ENCODE results near the gene NEURL1. TPM values are rescaled to one million over a fixed set of nuclear protein-coding genes. Genes with fewer than 3 reads are reported as not detected.

The NEURL1 gene
- total RNA-seq, 1 donor from 2014 or later: 0.93 TPM

- Mint-ChIP-seq H3K27me3 (peaks cover 21% of the 10 kb centered on the region), H3K4me1 (no peaks in the 10 kb centered on the region), H3K9me3 (no peaks in the 10 kb centered on the region), H3K36me3 (ENCODE audit: low read depth) (no peaks in the 10 kb centered on the region), H3K4me3 (no peak overlapping the region), H3K27ac (no peak overlapping the region)
- DNase-seq (no peak), ATAC-seq (ENCODE audit: low read depth) (no peak)
- TF ChIP-seq, protein P1, sequence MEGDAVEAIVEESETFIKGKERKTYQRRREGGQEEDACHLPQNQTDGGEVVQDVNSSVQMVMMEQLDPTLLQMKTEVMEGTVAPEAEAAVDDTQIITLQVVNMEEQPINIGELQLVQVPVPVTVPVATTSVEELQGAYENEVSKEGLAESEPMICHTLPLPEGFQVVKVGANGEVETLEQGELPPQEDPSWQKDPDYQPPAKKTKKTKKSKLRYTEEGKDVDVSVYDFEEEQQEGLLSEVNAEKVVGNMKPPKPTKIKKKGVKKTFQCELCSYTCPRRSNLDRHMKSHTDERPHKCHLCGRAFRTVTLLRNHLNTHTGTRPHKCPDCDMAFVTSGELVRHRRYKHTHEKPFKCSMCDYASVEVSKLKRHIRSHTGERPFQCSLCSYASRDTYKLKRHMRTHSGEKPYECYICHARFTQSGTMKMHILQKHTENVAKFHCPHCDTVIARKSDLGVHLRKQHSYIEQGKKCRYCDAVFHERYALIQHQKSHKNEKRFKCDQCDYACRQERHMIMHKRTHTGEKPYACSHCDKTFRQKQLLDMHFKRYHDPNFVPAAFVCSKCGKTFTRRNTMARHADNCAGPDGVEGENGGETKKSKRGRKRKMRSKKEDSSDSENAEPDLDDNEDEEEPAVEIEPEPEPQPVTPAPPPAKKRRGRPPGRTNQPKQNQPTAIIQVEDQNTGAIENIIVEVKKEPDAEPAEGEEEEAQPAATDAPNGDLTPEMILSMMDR (IDR thresholded peaks at IDR 0.05): no peak
- intact Hi-C loops (cut with micrococcal nuclease): no loop called here
- CTCF ChIA-PET: no interaction called here
- POLR2A ChIA-PET: no interaction called here
Observed at GRCh38 chr10:103507235-103508191, 14.0 kb downstream of the NEURL1 start.

DNA sequence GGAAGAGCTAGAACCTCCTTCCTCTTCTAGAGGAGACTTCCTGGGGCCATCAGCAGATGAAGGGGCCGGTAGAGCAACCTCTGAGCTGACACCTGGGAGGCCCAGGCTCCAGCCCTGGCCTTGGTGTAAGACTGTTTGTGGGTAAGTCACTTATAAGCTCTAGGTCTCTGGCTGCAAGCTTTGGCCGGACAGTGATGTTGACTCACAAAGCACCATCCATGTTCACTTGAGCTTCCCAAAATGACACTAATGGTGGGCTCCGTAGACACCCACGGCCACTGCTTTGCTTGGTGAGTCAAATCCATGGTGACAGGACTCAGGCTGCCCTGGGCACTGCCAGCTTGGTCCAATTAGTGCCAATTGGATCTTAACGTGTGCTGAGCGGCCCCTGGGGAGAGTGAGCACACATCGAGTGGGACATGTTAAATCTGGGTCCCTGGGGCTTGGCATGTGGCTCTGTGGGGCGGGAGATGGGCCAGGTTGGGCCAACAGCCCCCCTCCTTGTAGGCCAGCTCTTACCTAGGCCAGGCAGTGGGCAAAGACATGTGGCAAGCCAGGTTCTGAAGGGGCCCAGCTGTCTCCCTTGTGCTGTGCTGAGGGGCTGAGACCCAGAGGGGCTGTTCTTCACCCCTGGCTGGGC, 16.7 kb downstream of the NEURL1 start:
- CTCF ChIA-PET: no interaction called here
- no peak for DNase-seq
- TF ChIP-seq, protein P1 (IDR thresholded peaks at IDR 0.05): no peak
- intact Hi-C loops (cut with micrococcal nuclease): no loop called here
- Mint-ChIP-seq H3K9me3 (no peaks in the 10 kb centered on the region), H3K4me3 (no peak overlapping the region), H3K27ac (no peak overlapping the region), H3K27me3 (peaks cover 16% of the 10 kb centered on the region), H3K4me1 (peaks cover 1% of the 10 kb centered on the region), H3K36me3 (ENCODE audit: low read depth) (no peaks in the 10 kb centered on the region)
- POLR2A ChIA-PET: no interaction called here
- no peak for ATAC-seq (ENCODE audit: low read depth)

DNA sequence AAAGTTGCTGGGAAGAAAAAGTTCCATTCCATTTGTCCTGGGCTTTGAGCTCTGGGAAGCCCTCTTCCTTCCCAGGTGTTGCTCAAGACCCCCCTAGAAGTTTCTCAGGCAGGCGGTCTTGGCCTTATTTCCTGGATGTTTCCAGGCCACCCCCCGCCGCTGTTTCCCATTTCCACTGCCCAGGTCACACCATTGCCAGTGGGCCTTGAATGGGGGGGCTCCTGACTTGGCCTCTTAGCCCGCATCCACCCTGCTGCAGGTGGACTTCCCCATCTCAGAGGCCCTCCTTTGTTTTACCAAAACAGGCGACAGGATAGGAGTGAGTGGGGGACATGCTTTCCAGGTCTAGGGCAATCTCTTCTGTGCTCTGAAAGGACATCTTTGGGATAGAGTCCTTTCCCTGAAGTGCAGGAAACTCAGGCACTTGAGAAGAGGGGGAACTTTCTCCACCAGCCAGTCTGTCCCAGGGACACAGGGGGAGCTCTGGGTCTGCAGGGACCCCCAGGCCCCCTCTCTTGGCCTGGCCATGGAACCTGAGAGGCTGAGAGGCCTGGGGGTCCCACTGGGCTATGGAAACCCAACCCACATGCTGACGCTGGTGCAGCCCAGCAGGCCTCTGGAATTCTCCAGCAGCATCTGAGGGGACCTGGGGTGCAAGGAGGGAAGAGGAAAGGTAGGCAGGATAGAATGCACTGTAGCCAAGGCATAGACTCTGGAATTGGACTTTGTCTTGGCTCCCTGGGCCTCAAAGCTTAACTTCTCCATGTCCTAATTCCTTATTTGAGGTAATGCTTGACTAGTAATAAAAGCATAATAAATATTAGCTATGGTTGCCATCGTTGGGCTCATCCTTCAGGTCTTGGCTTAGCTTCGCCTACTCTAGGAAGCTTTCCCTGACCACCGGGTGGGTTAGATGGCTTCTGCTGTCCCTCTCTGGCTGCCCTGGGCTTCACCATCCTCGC, 17.6 kb downstream of the NEURL1 start:
- Mint-ChIP-seq H3K4me3 (no peak overlapping the region), H3K9me3 (no peaks in the 10 kb centered on the region), H3K36me3 (ENCODE audit: low read depth) (no peaks in the 10 kb centered on the region), H3K4me1 (peaks cover 5% of the 10 kb centered on the region), H3K27ac (no peak overlapping the region), H3K27me3 (peaks cover 16% of the 10 kb centered on the region)
- ChIA-PET POLR2A (no interaction called here), CTCF (no interaction called here)
- no peak for ATAC-seq (ENCODE audit: low read depth)
- TF ChIP-seq, protein P1 (IDR thresholded peaks at IDR 0.05): no peak
- intact Hi-C loops (cut with micrococcal nuclease): no loop called here
- no peak for DNase-seq

DNA sequence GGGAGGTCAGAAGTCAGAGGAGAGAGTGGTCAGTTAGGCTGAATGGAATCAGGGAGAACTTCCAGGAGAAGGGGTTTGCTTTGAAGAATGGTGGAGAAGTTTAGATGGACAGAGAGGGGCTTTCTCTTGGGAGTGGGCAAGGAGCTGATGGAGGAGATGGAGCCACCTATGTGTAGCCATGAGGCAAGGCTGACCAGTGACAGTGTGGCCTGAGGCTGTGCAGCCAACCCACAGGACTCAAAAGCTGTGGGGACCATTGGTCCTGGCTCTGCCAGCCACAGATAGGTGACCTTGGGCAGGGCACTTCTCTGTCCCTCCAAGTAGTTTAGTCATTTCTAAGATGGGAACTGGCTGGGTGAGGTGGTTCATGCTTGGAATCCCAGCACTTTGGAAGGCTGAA, 18.7 kb downstream of the NEURL1 start:
- H3K27ac Mint-ChIP-seq: no peak overlapping the region
- ChIA-PET CTCF (no interaction called here), POLR2A (no interaction called here)
- intact Hi-C loops (cut with micrococcal nuclease): no loop called here
- peaks cover 5% of the 10 kb centered on the region for H3K4me1 Mint-ChIP-seq
- peaks cover 9% of the 10 kb centered on the region for H3K27me3 Mint-ChIP-seq
- TF ChIP-seq, protein P1 (IDR thresholded peaks at IDR 0.05): no peak
- no peak overlapping the region for H3K4me3 Mint-ChIP-seq
- H3K36me3 Mint-ChIP-seq (ENCODE audit: low read depth): no peaks in the 10 kb centered on the region
- no peaks in the 10 kb centered on the region for H3K9me3 Mint-ChIP-seq
- ATAC-seq (ENCODE audit: low read depth): no peak
- DNase-seq: no peak
